RPMI8226 (cell line): Measurements from ENCODE around the gene DEK.

ENCODE experiments used
- DNase-seq: peaks from one replicate; pipeline ENCODE4 v3.0.0-alpha.2; 2015

Gene DEK

DNA sequence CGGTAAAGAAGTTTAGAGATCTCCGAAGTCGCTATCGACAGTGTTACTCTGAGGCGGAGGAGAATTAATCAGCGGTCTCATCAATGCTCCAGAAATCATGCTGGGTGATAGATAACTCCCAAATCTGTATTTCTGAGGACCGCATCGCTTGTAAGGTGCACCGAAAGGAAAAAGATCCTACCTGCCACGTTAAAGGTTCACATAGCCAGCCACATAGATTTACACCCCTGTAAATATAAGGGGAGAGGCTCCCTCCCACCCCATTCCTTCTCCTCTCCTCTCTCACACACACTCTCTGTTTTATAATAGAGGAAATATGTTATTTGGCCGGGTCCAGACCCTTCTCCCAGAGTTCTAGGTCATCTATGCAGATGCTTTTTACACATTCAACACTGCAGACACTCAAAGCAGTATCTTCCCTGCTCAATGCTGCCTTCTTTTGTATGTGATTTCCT is 620 bp upstream of the DEK start:
- DNase-seq = no peak

DNA sequence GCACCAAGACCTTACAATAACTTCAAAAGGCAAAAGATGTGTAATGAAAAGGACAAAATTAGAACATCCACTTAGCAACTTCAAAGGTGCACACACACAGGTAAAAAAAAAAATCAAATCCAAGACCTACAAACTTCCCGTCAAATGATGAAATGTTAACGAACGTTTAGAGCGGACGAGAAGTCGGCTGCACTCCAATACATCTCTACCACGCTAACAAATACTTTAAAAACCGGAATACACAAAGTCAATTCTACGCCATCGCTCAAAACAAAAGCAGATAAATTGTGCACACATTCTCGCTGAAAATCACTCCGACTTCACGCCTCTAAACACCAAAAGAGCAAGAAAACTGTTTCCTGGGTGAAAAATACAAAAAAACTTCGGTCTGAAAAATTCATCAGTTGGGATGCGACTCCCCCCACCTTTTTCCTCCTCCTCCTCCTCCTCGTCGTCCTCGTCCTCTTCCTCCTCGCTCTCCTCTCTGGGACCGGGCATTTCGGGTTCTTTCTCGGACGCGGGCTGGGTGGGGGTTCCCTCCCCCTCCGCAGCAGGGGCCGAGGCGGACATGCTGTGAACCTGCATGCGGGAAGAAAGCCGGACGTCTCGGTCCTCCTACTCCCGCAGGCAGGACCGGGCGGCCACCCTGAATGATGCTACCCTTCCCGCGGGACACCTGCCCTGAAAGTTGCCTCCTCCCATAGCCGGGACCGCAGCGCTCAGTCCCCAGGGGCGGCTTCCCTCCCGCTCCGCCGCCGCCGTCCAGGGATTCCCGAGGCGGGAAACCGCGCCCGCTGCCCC is 712 bp downstream of the DEK start:
- DNase-seq = peak; percentile 53

DNA sequence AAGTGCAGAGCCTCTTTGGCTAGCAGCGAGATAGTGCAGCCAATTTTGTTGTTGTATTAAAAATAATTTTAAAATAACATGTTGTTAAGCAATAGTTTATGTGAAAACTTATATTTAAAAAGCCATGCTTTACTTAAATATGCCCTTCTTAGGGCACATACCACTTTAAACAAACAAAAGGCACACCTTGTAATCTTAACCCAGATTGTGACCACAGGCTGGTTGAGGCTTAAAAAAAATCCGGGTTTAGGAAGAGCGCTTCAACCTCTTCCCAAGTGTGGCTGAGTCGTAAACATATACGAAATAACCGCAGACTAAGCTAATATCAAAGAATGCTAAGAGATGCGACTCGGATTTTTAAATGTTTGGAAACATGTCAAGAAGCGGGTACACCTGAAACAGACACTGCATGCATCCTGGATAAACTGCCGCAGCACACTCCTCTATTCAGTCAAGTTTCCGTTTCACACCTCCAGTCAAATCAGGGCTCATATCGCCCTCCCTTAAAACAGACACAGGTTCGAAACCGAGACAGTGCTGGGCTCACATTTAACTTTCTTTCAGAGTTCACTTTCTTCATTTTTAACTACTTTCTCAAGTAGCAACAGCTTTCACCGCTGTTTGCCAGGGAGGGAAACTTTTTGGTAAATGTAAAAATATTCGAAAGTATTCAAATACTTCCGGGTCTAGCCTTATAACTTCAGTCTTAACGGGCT is 1.5 kb downstream of the DEK start:
- peak; percentile 89 for DNase-seq

DNA sequence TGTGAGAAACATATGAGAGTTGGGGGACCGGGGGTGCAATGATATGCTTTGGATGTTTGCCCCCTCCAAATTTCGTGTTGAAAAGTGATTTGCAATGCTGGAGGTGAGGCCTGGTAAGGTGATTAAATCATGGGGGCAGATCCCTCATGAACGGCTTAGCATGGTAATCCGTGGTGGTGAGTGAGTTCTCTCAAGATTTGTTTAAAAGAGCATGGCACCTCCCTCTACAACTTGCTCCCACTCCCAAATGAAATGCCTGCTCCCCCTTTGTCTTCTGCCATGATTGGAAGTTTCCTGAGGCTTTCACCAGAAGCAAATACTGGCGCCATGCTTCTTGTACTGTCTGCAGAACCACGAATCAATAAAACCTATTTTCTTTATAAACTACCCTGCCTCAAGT is 2.5 kb downstream of the DEK start:
- no peak for DNase-seq

DNA sequence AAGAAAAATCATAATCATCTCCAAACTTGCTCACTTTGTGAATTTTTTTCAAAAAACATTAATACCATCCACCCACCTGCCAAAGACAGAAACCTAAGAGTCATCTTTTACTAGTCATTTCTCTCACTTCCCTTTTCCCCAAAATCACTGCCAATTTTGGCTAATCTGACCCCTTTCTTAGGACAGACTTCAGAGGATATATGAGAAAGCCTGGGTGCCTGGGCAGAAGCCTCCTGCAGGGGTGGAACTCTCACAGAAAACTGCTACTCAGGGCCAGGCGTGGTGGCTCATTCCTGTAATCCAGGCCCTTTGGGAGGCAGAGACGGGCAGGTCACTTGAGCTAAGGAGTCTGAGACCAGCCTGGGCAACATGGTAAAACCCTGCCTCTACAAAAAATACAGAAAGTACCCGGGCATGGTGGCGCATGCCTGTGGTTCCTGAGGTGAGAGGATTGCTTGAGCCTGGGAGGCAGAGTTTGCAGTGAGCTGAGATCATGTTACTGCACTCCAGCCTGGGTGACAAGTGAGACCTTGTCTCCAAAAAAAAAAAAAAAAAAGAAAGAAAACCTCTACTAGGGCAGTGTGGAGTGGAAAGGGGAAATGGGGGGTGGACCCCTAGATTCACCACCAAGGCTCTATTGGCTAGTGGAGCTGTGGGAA is 3.8 kb downstream of the DEK start:
- peak; percentile 93 for DNase-seq

DNA sequence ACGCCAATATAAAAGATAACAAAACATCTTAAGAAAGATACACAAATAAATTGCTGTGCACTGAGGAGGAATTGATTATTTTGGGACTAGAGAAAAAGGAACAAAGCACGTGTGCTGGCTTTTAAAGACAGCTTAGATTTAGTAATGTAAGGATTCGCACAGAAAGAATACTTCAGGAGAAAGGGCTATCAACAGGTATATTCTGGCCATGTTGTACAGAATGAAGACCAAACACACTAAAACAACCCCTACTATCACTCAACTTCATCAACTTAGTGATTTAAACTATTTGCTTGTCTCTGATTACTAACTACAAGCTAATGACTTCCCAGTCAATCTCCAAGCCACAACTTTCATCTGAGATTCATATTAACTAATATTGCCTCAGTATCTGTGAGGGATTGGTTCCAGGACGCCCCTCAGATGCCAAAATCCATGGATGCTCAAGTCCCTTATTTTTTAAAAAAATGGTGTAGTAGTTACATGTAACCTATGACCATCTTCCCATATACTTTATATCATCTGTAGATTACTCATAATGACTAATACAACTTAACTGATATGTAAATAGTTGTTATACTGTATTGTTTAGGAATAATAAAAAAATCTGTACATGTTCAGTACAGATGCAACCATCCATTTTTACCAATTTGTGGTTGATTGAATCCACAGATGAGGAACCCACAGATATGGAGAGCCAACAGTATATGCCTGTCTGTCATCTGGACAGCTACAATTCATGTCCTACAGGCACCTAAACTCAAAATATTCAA is 4.5 kb downstream of the DEK start:
- no peak for DNase-seq

DNA sequence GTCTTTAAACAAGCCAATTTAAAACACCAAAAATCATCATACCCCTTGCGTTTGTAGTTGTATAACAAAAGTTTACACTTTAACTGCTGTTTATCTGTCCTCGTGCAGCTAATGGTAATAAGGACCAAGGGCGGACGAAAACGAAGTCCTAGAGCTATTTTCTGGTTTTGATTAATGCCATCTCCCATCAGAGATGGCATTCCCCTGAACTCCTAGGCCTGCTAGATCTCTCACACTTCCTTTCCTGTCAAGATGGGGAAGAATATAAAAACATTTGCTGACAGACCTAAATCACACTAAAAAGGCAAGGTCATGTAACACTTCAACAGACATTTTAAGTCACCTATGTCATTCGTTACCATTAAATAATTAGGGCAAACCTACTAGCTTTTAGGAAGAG is 9.5 kb downstream of the DEK start:
- DNase-seq = no peak

DNA sequence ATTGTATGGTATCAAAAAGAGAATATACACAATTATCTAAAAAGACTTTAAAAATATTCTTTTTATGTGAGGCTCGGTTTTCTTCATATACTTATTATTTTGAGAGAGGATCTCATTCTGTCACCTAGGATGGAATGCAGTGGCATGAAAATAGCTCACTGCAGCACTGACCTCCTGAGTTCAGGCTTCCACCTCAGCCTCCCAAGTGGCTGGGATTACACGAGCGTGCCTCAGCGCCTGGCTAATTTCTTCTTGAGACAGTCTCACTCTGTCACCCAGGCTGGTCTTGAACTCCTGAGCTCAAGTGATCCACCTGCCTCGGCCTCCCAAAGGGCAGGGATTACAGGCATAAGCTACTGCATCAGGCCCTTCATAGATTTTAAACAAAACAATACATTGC is 10.7 kb downstream of the DEK start:
- DNase-seq = no peak

DNA sequence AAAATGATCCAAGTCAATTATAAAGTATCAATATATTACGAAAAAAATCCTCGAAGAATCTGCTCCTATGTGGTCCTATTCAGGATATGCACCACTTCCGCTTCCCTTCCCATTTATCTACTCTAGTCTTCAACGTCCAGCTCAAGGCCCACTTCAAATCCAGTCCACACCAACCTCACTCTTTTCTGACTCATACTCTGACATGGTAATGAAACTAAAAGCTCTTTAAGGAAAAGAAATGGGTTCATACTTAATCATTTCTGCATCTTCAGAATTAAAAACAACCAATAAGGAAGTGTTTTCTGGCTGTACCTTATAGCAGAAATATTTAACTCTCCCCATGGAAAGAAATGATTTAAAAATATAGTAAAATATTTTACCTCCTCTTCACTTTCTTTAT is 15.1 kb downstream of the DEK start:
- DNase-seq = no peak

DNA sequence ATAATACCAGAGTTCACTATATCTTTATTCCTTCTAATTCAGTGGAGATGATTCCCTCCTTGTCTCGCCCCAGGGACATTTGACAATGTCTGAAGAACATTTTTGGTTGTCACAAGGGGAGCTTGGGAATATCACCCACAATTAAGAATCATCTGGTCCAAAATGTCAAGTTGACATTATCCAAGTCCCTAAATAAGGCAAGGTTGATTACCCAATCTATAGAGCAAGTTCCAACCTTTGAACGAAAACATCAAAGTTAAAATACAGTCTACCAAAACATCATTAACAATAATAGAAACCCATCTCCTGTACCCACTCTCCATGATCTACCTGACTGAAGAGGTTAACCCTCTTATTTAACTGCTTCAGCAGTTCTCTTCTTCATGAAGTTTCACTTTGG is 15.6 kb downstream of the DEK start:
- no peak for DNase-seq

DNA sequence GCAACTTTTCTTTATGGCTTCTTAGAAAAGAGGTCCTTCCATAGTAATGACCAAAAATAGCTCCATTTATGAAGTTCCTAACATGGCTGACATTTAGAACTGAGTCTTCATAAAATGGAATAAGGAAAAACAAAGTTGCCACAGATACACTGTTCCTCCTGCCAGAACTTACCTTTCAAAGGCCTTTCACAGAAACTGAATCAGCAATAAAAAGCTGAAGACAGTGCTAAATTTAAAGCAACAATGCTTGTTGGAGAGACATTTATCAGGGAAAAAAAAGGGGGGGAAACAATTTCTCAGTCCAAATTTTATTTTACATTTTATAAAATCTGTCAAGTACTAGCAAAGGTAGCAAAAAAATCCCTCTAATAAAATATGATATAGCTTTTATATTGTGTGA is 17.3 kb downstream of the DEK start:
- DNase-seq = no peak

DNA sequence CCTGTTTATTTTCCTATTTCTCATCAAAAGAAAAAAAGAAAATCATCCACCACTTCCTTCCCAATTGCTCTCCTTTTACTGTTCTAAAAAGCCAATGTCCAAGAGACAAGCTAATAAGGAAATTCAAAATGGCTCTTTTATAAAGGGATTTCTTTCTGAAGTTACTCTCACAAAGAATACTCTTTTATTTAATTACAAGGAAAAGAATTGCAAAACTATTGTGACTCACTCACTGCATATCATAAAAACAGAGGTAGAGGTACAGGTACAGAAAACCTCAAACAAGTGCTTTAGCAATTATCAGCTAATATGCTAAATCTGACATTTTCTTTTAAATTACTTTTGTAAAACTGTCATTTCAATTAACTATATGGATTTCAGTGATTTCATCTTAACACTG is 18.1 kb downstream of the DEK start:
- no peak for DNase-seq

DNA sequence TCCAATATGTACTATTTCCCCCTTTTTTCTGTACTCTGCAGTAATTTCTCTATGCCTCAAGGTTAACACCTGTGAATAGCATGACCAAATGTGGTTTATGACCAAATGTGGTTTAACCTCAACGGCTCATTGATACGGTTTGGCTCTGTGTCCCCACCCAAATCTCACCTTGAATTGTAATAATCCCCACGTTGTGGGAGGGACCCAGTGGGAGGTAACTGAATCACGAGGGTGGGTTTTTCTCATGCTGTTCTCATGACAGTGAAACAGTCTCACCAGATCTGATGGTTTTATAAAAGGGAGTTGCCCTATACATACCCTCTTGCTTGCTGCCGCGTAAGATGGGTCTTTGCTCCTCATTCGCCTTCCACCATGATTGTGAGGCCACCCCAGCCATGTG is 18.7 kb downstream of the DEK start:
- no peak for DNase-seq

DNA sequence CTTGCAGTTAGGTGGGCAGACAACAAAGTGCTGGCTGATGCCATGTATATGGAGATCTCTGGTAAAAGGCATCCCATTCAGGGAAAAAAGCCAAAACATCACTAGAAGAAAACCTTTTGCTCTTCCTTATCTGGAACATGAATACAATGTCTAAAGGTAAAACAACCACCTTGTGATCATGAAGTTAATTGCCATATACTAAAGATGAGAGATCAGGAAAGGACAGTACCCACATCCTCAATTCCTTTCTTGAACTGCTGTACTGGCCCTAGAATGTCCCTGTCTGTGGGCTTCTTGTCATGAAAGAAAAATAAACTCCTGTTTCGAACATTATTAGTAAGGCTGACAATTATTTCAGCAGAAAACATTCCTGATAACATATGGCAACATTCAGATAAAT is 19.3 kb downstream of the DEK start:
- no peak for DNase-seq

DNA sequence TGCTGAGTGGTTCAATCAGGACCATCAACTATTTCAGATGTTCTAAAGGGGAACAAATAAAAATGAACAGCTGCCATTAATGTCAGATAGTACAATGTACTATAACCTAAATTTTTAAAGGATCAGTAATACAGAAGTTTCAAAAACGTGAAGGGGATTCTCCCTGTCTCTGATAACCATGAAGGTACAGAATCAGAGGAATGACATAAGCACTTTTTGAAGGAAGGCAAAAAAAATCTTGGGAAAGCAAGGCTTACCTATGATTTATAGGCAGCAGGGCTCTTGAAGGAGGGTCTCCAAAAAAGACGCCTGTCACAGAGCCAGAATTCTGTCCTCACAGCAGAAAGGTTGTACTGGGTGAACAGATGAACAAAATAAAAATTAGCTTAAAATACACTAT is 20.1 kb downstream of the DEK start:
- no peak for DNase-seq

DNA sequence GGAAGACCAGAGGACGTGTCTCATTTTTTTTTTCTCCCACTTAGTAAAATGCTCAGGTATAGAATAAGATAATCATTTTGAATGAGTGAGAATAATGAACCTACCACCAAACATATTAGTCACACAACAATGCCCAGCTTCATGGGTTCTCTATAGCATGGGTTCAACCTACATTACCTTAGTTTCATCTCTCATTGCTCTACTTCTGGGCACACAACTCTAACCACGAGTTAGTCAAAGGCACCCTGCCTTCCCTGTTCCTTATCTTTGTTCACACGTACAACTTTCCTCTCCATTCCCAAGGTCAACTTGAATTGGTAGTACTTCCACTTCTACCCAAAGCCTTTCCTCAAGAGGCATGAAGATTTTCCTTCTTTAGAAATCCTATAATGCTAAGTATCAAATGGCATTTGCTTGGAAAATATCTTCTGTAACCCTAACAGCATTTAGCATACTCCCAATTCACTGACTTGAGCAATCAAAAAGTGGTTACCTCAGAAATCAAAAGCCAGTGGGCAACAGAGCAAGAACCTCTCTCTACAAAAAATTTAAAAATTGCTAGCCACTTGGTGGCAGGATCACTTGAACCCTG is 20.9 kb downstream of the DEK start:
- DNase-seq = no peak

DNA sequence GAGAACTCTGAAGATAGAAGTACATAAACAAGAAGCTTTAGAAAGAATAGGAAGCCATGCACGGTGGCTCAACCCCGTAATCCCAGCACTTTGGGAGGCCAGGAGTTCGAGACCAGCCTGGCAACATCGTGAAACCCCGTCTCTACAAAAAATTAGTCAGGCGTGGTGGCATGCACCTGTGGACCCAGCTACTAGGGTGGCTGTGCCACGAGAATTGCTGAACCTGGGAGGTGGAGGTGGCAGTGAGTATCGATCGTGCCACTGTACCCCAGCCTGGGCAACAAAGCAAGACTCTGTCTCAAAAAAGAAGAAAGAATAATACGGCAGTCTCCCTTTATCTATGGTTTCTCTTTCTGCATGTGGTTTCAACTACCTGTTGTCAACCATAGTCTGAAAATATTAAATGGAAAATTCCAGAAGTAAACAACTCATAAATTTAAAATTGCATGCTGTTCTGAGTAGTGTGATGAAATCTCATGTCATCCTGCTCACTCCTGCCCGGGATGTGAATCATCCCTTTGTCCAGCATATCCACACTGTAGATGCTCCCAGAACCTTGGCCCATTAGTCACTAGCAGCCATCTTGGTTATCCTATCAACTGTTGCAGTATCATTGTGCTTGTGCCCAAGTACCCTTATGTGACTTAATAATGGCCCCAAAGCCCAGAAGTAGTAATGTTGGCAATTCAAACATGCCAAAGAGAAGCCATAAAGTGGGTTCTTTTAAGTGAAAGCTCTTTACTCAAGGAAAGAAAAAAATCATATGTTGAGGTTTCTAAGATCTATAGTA is 22.1 kb downstream of the DEK start:
- DNase-seq = no peak

DNA sequence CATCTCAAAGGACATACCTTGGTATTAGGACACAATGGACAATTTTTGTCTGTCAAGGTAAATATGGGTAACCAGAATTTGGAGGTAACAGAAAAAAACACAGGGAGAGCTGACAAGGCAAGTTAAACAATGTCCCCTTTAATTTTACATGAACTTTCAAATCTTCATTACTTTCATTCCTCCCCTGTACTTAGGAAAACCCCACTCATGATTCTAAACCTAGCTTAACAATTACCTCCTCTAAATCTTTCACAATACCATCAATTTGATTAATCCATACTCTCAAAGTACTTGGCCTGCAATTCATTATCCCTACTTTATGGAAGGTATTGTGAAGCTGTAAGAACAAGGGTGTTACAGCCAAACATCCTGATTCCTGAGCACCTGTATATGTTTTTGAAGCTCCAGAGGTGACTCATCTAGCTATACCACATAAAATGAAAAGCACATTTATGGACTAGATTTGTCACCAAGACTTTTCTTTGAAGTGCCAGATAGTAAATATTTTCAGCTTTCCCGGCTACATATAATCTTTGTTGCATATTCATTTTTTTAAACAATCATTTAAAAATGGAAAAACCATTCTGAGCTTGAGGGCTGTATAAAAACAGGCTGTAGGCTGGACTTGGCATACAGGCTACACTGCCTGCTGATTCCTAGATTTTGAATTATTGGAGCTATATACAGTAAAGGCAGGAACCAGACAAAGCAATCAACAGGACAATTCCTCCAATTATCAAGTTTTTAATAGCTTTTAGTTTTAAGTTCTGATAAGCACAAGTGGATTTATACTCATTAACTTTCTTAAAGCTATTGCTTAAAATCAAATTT is 22.9 kb downstream of the DEK start:
- no peak for DNase-seq

DNA sequence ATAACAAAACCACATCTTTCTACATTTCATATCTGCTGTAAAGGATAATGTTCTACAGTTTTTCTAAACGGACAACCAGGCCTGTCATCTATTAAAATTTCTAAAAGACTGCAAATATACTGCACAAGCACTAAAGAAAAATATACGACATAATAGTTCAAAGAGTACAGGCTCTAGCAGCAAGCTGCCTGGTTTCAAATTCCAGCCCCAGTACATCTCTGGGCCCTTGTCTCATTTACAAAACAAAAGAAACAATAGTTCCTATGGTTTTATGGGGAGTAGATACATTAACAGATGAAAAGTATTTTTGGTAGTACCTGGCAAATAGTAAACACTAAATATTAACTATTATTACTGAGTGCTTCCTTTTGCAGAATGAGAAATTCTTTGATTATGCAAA is 24.1 kb downstream of the DEK start:
- DNase-seq = no peak

DNA sequence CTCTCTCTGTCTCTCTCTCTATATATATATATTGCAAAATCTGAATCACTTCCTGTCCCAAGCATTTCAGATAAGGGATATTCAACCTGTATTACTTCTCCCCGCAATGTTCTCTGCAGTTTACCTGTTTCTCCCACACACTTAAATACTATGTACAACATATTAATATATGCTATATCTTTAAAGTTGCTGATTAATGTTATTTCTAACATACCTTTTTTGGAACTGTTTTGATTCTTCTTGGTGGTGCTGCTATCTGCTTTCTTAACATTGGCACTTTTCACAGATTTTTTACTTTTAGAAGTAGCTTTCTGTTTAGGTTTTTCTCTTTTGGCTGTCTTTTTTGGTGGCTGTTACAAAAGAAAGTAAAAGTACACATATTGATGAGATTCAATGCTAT is 27.2 kb downstream of the DEK start:
- no peak for DNase-seq

DNA sequence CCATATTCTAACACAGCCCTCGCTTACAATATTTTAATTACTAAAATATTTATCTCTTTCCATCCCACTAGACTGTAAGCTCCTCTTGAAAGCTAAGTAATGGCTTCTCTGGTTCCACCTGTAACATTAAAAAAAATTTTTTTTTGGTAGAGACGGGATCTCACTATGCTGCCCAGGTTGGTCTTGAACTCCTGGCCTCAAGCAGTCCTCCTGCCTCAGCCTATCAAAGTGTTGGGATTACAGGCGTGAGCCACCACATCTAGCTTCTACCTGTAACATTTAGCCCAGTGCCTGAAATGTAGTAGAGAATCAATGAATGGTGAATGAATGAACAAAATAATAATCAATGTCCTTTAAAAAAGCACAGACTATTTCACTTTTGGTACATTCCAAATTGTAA is 28.8 kb downstream of the DEK start:
- no peak for DNase-seq
